HG02973 (cell line): ENCODE data around the gene KCNC1.

Experiments
- ATAC-seq: cut with Tn5 transposase; IDR thresholded peaks from one replicate; pipeline ENCODE4 v1.9.1; 2021; ENCODE audit warnings: moderate library complexity; ENCODE audit not compliant: unreplicated experiment

KCNC1 gene

DNA sequence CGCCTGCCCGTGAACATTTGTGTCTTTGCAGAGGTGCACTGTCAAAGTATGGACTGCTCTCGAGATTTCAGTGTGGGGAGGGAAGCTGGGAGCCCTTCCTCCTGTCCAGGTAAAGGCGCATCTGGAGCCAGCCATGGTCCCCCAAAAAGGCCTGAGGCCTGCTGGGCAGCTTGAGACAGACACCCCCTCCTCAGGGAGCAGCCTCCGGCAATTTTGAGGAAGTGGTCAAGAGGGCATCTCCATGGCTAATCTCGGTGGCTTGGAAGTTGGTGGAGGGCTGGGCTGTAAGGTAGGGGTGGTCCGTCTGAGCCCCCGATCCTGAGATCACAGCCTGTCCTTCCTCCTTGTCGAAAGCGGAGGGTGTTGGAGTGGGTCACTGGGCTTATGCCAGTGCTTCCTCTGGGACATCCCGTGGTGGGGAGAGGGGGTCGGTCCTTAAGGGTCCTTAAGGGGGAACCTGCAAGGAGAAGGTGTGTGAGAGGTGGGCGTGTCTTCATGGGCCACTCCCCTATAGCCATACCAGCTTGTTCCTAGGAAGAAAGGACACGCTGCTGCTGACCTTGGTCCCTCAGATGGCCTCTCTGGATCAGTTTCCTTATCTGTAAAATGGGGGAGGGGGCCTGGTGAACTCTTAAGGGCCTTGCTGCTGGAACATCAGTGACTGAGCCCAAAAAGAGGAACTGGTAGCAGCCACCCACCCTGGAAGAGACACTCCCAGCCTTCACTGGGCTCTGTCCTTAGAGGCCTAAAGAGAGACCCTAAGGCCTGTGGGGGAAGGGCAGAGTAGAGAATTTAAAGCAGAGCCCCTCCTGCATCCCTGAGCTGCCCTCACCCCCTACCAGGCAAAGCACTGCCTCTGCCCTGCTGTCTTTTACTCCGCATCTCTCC lies 2.6 kb downstream of the KCNC1 start:
- no peak for ATAC-seq

DNA sequence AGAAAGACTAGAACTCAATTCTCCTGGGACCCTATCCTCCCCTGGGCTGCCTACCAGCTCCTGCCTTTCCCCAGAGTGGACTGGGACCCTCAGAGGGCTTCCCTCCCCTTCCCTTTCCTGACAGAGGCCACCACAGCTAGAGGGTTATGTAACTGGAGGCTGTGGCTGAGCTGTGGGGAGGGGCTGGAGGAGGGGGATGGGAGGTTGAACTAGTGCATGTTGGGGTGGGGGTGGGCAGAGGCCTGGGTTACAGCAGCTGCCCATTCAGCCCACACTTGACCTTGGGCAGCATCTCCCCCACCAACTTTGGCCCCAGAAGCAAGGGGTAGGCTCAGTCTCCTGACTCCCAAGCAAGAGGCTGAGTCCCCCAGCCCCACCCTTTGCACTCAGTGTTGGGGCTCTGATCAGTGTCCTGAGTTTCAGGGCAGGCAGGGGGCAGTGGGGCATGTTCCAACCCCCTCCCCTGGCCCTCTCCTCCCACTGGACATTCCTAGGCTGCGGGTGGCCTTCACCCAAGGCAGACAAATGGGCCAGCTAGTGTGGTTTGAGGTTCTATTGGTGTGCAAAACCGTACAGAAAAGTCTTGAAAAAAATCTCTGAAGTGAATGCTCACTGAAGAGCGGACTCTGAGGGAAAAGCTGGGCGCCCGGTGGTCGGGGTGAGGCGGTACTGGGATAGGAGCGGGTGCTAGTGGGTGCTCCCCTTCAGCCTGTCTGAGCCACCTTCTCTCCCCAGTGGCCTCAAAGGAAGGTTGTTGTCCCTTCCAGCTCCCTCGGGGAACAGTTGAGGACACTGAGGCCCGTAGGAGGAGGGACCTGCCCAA lies 3.8 kb downstream of the KCNC1 start:
- no peak for ATAC-seq

DNA sequence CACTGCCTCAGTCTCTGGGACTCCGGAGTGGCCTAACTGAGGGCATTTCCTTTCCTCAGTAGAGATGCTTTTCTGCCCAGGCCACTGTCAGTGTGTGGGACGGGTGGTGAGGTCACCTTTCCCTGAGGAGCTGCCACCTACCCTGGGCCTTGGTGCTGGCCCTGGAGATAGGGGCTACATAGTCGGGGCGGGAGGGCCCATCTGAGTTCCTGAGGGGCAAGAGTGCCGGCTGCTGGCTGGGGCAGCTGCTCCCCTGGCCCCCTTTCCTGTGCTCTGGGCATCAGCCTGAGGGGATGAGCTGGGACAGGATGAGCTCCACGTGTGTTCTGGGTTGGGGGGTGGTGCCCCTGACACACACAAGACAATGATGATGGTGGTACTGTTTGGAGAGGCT lies 5.4 kb downstream of the KCNC1 start:
- no peak for ATAC-seq

DNA sequence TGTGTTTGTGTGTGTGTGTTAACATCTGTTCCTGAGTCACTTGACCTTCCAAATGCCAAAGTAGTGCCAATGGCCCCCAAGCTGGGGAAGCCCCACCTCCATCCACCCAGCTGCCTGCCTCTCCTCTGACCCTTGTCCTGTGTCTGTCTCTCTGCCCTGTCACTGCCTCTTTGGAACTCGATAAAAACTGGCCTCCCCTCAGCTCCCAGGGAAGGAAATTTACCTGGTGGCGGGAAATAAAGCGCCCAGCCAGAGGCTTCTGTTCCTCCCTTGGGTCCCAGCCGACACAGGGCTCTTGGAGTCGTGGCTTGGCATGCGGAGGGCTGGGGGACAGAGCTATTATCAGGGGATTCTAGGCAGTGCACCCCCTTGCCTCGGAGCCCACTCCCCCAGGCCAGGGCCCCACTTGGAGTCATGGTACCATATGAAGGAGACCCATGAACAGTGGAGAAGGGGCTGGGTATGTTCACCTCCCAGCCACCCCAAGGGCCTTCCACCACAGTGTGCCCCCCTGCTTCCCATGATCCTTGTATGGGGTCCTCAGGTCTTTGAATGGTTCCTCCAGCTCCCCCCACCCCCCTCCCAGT lies 6.2 kb downstream of the KCNC1 start:
- no peak for ATAC-seq

GRCh38 chr11:17741487-17741886 lies 6.9 kb downstream of the KCNC1 start:
- no peak for ATAC-seq

DNA sequence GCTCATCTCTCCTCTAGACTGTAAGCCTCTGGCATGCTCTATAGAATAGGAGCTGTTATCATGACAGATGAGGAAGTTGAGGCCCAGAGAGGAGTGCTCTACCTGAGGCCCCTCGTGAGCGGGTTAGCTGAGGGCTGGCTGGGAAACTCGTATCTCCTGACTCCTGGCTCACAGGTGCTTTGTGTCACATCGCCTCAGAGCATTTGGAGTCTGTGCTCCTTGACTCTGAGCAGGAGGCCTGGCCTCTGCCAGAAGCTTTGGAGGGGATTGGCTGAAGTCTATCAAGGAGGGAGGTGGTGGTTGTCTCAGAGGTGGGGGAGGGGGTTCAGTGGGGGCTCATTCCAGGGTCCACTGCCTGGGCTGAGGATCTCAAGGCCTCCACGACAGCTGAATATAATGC lies 7.4 kb downstream of the KCNC1 start:
- no peak for ATAC-seq

GRCh38 chr11:17743026-17743807 lies 8.6 kb downstream of the KCNC1 start:
- ATAC-seq, result no peak

- ATAC-seq, result no peak
Observed at GRCh38 chr11:17743808-17744119, 9.2 kb downstream of the KCNC1 start.

- ATAC-seq, result no peak
Observed at GRCh38 chr11:17744151-17744940, 9.8 kb downstream of the KCNC1 start.

GRCh38 chr11:17745023-17745772 lies 10.6 kb downstream of the KCNC1 start:
- ATAC-seq, result no peak

GRCh38 chr11:17746096-17746495 lies 11.5 kb downstream of the KCNC1 start:
- no peak for ATAC-seq

- ATAC-seq, result no peak
Observed at GRCh38 chr11:17747131-17747955, 12.8 kb downstream of the KCNC1 start.

DNA sequence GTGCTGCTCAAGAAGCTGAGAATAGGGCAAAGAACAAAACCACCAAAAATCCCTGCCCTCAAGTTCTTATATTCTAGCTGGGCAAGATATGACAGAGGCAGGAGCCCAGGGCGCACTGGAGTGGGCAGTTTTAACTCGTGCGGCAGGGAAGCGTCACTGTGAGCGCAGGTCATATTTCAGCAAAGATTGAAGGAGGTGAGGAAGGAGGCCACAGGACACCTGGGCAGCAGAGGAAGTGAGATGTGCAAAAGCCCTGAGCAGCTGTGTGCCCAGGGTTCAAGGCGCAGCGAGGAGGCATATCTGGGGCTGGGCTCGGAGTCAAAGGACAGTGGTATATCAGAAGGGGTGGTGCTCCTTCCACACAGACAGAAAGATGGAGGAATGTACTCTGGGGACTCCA lies 13.5 kb downstream of the KCNC1 start:
- ATAC-seq, result no peak

GRCh38 chr11:17748761-17749721 lies 14.5 kb downstream of the KCNC1 start:
- no peak for ATAC-seq

DNA sequence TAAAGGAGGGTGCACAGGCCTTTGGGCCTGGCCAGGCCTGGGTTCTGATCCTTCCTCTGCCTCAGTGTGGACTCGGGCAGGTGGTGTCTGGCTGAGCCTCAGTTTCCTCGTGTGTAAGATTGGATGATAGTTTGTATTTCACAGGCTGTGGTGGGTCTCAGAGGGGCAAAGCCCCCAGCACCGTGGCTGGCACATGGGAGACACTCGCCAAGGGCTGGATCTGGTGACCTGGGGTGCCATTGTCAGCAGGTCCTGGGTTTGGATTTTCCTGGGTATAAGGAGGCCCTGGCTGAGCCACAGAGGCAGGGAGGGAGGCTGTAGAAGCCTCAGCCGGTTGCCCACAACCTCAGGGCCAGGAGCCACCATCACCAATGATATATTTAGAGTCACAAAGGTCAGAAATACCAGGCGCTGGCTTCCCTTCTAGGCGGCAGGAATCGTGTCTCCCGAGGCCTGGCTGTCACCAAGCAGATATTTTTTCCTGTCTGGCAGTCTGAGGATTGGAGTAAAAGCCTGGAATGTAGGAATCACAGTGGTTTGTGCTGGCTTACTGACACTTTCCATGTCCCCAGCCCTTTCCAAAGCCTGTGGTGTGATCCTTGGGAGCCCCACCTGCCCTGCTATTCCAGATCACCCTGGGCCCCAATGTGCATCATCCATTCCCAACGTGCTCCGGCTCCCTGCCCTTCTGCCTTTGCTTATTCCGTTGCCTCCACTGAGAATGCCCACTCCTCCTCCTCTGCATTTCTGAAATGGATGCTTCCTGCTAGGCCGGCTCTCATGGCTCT lies 15.6 kb downstream of the KCNC1 start:
- ATAC-seq, result no peak

GRCh38 chr11:17750801-17751165 lies 16.2 kb downstream of the KCNC1 start:
- ATAC-seq, result no peak

DNA sequence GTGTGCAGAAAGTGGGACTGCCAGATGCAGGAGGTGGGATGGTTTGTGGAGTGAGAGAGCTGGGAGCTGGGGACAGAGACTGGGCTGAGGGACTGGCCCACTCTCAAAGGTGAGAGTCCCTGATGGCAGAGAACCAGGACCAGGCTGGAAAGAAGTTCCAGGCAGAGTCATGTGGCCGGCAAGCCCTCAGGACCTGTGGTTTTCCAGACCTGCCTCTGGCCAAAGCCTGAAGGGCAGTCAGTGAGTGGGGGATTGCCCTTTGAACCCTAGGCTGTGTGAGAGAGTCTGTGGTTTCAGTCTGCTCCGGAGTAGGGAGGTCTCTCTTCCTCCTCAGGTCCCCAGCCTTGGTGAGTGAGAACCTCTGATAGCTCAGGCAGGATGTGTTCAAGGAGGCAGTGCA lies 17.0 kb downstream of the KCNC1 start:
- no peak for ATAC-seq
